GM18873 (cell line): ENCODE measurements around the gene PAX2.

Experiments
- ATAC-seq: cut with Tn5 transposase; IDR thresholded peaks from one replicate; pipeline ENCODE4 v1.9.1; 2021; ENCODE audit warnings: mild to moderate bottlenecking, moderate library complexity, moderate number of reproducible peaks; ENCODE audit not compliant: unreplicated experiment, low FRiP score

Gene PAX2

GRCh38 chr10:100781145-100781665 lies 35.8 kb downstream of the PAX2 start:
- no peak for ATAC-seq

GRCh38 chr10:100782461-100783244 lies 37.3 kb downstream of the PAX2 start:
- ATAC-seq: no peak

GRCh38 chr10:100784126-100784525 lies 38.7 kb downstream of the PAX2 start:
- ATAC-seq: no peak

GRCh38 chr10:100786591-100786990 lies 41.2 kb downstream of the PAX2 start:
- no peak for ATAC-seq

- no peak for ATAC-seq
Measured at GRCh38 chr10:100788002-100788903, 42.9 kb downstream of the PAX2 start.

- no peak for ATAC-seq
Measured at GRCh38 chr10:100790761-100791208, 45.4 kb downstream of the PAX2 start.

- ATAC-seq: no peak
Measured at GRCh38 chr10:100791369-100792058, 46.1 kb downstream of the PAX2 start.

- ATAC-seq: no peak
Measured at GRCh38 chr10:100792574-100792973, 47.2 kb downstream of the PAX2 start.

- ATAC-seq: no peak
Measured at GRCh38 chr10:100793055-100793454, 47.7 kb downstream of the PAX2 start.

- no peak for ATAC-seq
Measured at GRCh38 chr10:100799881-100800280, 54.5 kb downstream of the PAX2 start.

GRCh38 chr10:100800931-100801330 lies 55.5 kb downstream of the PAX2 start:
- no peak for ATAC-seq

GRCh38 chr10:100802196-100802595 lies 56.8 kb downstream of the PAX2 start:
- no peak for ATAC-seq

GRCh38 chr10:100802607-100803006 lies 57.2 kb downstream of the PAX2 start:
- no peak for ATAC-seq

GRCh38 chr10:100803492-100803891 lies 58.1 kb downstream of the PAX2 start:
- ATAC-seq: no peak

- no peak for ATAC-seq
Measured at GRCh38 chr10:100803908-100804307, 58.5 kb downstream of the PAX2 start.

- ATAC-seq: no peak
Measured at GRCh38 chr10:100805543-100806355, 60.4 kb downstream of the PAX2 start.

GRCh38 chr10:100806356-100806645 lies 60.9 kb downstream of the PAX2 start:
- no peak for ATAC-seq

GRCh38 chr10:100807241-100807951 lies 62.0 kb downstream of the PAX2 start:
- no peak for ATAC-seq

GRCh38 chr10:100808876-100809275 lies 63.5 kb downstream of the PAX2 start:
- ATAC-seq: no peak
